Erythroblast (primary cell): ENCODE measurements around the gene IL36B.

Experiments used
- GATA1 ChIP-seq: IDR thresholded peaks from 2 replicates; pipeline ENCODE4 v1.6.1; 2011; ENCODE audit warnings: low read depth, mild to moderate bottlenecking, control low read depth, low read length, moderate library complexity
- POLR2A ChIP-seq: IDR thresholded peaks from 2 replicates; pipeline ENCODE4 v1.6.1; 2011; ENCODE audit warnings: mild to moderate bottlenecking, low read length

GRCh38 chr2:113092864-113093612 lies 40.4 kb upstream of the IL36B start:
- TF ChIP-seq POLR2A = no peak
- TF ChIP-seq GATA1 = no peak
